SIG-M5 treated with dmso at 0.1 percent for 504 hours (cell line): ENCODE results near the gene RGS5.

Source experiments
- DNase-seq: peaks from one replicate; lab custom pipeline; 2025; ENCODE audit not compliant: unreplicated experiment; lab: John Stamatoyannopoulos, UW

Gene RGS5

DNA sequence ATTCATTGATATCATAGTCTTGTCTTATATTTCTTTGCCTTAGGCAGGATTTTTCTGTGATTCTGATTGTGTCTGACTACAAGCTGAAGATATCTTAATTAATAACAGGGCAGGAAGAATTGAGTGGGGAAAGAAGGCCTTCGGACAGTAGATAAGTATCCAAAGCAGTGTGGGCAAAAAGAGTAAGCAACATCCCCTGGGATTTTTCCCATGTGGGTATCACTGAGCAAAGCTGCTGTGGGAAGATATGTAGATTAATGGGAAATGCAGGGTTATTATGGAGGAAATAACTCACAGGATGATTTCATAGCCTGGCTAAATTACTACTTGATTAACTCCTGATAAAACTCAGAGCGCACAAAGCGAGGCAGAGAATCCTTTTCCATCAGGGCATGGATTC, 55.7 kb downstream of the RGS5 start:
- DNase-seq: no peak

GRCh38 chr1:163145435-163145834, 57.3 kb downstream of the RGS5 start:
- DNase-seq: no peak

DNA sequence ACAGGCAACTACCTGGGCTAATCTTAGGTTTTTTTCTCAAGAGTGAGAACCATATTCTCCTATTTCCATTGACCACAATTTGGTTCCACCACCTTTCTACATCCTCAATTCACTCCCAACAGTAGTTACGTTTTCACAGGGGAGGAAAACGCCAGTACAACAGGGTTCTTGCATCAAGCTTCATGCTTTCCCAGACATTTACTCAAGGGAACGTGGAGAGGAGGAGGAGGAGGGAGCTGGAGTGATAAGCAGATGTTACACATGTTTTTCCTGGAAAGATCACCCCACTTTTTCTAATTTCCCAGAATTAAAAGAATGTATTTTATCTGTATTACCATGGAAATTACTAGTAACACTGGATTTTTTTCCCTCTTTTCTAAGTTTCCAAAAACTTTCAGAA, 58.3 kb downstream of the RGS5 start:
- no peak for DNase-seq

DNA sequence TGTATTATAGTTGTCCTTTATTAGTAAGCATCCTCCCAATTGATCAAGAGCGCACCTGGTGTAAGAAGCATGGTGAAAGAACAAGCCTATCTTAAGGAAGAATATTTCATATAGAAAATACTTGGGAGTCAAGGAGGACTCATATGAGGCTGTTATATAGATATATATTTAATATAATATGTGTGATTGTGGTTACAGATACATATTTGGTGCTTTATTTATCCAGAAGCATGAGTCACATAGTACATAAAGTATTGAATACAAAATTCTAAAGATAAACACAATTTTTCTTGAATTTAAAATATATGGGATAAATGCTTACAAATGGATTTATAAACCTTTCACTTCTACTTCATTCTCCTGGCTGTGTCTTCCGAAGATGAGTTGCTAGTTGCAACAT, 60.6 kb downstream of the RGS5 start:
- no peak for DNase-seq

GRCh38 chr1:163141556-163141955, 61.2 kb downstream of the RGS5 start:
- no peak for DNase-seq

GRCh38 chr1:163137556-163138265, 65.0 kb downstream of the RGS5 start:
- no peak for DNase-seq

DNA sequence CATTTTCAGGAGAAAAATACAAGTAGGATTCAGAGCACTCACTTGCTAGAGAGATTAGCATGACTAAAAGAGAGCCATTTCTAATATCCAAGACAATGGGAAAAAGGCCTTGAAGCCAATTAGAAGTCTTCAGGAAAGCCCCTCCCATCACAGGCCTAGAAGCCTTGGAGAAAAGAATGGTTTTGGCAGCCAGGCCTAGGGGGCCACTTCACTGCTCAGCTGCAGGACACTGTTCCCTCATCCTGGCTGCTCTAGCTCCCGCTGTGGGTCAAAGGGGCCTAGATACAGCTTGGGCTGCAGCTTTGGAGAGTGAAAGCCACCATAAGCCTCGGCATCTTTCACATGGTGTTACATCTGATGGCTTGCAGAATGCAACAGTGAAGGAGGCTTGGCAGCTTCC, 70.7 kb downstream of the RGS5 start:
- no peak for DNase-seq

- no peak for DNase-seq
Observed at GRCh38 chr1:163130225-163130856, 72.4 kb downstream of the RGS5 start.

DNA sequence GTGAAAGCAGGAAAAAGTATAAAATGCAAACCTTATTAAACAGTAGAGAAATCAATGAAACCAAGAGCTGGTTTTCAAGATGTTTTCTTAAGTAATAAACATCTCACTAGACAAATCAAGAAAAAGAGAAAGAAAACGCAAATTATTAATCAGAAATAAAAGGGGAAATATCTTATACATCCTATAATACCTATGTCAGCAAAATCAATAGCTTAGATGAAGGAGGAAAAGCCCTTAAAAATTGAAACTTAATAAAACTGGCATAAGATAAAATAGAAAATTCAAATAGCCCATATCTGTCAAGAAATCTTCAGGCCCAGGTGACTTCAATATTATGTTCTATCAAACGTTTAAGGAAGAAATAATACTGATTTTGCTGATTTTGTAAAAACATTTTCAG, 74.4 kb downstream of the RGS5 start:
- no peak for DNase-seq

- no peak for DNase-seq
Observed at GRCh38 chr1:163124812-163125211, 77.9 kb downstream of the RGS5 start.

DNA sequence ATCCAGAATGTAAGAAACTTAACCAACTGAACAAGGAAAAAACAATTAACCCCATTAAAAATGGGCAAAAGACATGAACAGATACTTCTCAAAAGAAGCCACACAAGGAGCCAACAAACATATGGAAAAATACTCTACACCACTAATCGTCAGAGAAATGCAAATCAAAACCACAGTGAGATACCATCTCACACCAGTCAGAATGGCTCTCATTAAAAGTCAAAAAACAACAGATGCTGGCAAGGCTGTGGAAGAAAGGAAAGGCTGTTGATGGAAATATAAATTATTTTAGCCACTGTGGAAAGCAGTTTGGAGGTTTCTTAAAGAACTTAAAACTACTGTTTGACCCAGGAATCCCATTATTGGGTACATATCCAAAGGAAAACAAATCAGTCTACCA, 82.3 kb downstream of the RGS5 start:
- no peak for DNase-seq

DNA sequence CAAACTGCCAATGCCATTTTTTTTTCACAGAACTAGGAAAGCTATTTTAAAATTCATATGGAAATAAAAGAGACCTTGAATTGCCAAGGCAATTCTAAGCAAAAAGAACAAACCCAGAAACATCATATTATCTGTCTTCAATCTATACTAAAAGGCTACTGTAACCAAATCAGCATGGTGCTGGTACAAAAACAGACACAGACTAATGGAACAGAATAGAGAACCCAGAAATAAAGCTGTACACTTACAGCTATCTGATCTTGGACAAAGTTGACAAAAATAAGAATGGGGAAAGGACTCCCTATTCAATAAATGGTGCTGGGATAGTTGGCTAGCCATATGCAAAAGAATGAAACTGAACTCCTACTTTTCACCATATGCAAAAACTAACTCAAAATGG, 83.0 kb downstream of the RGS5 start:
- no peak for DNase-seq

GRCh38 chr1:163115887-163116286, 86.8 kb downstream of the RGS5 start:
- DNase-seq: no peak

- DNase-seq: no peak
Observed at GRCh38 chr1:163107655-163108054, 95.1 kb downstream of the RGS5 start.

- no peak for DNase-seq
Observed at GRCh38 chr1:163106364-163106987, 96.2 kb downstream of the RGS5 start.

- DNase-seq: no peak
Observed at GRCh38 chr1:163104385-163105099, 98.2 kb downstream of the RGS5 start.

GRCh38 chr1:163102590-163102989, 100.1 kb downstream of the RGS5 start:
- DNase-seq: no peak

DNA sequence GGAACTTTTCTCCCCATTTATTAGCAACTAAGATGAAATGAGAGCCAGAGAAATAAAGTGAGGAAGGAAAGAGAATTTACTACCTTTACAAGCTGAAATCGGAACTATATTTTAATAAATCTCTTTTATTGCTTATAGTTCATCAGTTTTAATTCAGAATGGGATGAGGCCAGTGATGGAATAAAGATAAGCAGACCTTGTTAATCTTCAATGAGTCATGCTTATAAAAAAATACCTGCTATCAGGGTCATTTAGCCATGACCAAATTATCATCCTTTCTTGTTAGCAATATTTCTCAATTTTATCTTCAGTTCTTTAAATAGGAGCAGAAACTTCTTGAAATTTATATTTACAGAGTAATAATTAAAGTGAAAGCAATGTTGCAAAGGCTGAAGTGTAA, 107.5 kb downstream of the RGS5 start:
- DNase-seq: no peak

DNA sequence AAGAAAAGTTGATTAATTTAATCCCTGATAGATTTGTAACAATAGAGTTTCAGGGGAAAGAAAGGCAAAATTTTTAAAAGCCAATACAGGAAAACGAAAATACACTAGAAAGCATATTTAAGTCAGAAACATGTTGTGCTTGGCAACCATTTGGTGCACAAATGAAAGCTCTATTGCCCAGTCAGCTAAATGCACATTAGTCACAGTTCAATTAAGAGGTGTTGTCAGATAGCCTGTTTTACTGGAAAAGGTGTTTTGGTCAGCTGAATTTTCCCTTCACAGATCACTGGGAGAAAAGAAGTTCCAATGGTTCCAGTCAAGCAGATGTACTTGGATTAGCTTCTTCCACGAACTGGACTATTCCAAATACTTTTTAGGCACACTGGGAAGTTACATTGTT, 108.1 kb downstream of the RGS5 start:
- DNase-seq: no peak

- no peak for DNase-seq
Observed at GRCh38 chr1:163094182-163094581, 108.5 kb downstream of the RGS5 start.

DNA sequence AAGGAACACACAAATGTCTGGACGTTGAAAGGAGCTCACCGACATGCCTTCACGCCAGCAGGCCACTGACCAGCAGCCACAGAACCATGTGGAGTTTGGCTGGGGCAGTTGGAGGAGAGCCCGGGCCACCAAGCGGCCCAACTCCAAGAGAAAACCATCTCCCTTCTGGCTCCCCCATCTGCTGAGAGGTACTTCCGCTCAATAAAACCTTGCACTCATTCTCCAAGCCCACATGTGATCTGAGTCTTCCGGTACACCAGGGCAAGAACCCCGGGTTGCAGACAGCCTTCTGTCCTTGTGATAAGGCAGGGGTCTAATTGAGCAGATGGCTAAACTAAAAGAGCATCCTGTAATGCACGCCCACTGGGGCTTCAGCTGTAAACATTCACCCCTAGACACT, 109.1 kb downstream of the RGS5 start:
- no peak for DNase-seq

DNA sequence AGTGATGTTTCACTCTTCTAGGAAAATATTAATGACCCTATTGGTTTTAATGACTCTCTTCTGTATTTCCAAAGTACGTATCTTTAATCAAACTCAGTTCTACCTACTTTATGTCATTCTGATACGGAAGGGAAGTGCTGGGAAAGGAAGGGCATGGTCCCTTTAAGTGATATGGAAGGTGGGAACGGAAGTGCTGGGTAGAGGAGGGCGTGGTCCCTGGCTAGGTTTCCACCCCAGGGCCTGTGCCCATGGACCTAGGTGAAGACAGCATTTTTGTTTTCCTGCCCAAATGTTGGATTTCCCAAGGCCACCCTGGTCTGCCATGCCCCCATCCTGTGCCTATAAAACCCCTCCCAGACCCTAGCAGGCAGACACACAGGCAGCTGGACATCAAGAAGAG, 109.5 kb downstream of the RGS5 start:
- no peak for DNase-seq
